Neural cell (in vitro differentiated cells): ENCODE measurements around the gene KIF6. TPM values are rescaled to one million over a fixed set of nuclear protein-coding genes. Genes with fewer than 3 reads are reported as not detected.

Experiments used
- H2AFZ ChIP-seq: fragments of 200-600, 300-800 bp; sonication (generic), shearing (Covaris generic); 2 replicates; pipeline ENCODE4 v1.6.0; 2014; ENCODE audit warnings: low read depth, mild to moderate bottlenecking, antibody characterized with exemption, low read length, moderate library complexity
- H3F3A ChIP-seq: fragments of 200-600 bp; shearing (Covaris generic); 2 replicates; pipeline ENCODE4 v1.6.1; 2016; ENCODE audit warnings: mild to moderate bottlenecking, moderate library complexity, mixed read lengths, antibody characterized with exemption, low read length; ENCODE audit not compliant: insufficient read depth, poor library complexity, severe bottlenecking
- H3K27ac ChIP-seq: fragments of 200-600, 300-800 bp; sonication (generic), shearing (Covaris generic); 2 replicates; pipeline ENCODE4 v1.5.1; 2014; ENCODE audit warnings: mild to moderate bottlenecking, low read length, moderate library complexity
- H3K27me3 ChIP-seq: fragments of 300-800, 200-600 bp; sonication (generic), shearing (Covaris generic); 2 replicates; pipeline ENCODE4 v1.6.0; 2014; ENCODE audit warnings: mild to moderate bottlenecking, low read depth, low read length, moderate library complexity; ENCODE audit not compliant: insufficient read depth
- H3K36me3 ChIP-seq: fragments of 300-800, 200-600 bp; sonication (generic), shearing (Covaris generic); 2 replicates; pipeline ENCODE4 v1.5.1; 2014; ENCODE audit warnings: mild to moderate bottlenecking, antibody characterized with exemption, low read length, moderate library complexity; ENCODE audit not compliant: insufficient read depth
- H3K4me2 ChIP-seq: fragments of 300-800, 200-600 bp; sonication (generic), shearing (Covaris generic); 2 replicates; pipeline ENCODE4 v1.6.0; 2014; ENCODE audit warnings: mild to moderate bottlenecking, low read length
- H3K4me3 ChIP-seq: fragments of 300-800, 200-600 bp; sonication (generic), shearing (Covaris generic); 2 replicates; pipeline ENCODE4 v1.5.1; 2014; ENCODE audit warnings: mild to moderate bottlenecking, low read length, moderate library complexity
- H3K79me2 ChIP-seq: fragments of 200-600 bp; shearing (Covaris generic); replicated peaks from 2 replicates; pipeline ENCODE4 v1.6.0; 2014; ENCODE audit warnings: mild to moderate bottlenecking, low read length, moderate library complexity; ENCODE audit not compliant: insufficient read depth
- H3K9ac ChIP-seq: fragments of 300-800, 200-600 bp; sonication (generic), shearing (Covaris generic); 2 replicates; pipeline ENCODE4 v1.6.1; 2016; ENCODE audit warnings: mild to moderate bottlenecking, low read length, mixed read lengths
- H3K9me2 ChIP-seq: fragments of 200-600 bp; shearing (Covaris generic); 2 replicates; pipeline ENCODE4 v1.6.1; 2016; ENCODE audit warnings: mild to moderate bottlenecking, low read length, mixed read lengths; ENCODE audit not compliant: insufficient read depth
- H3K9me3 ChIP-seq: fragments of 200-600, 300-800 bp; sonication (generic), shearing (Covaris generic); 2 replicates; pipeline ENCODE4 v1.6.1; 2016; ENCODE audit warnings: mild to moderate bottlenecking, mixed run types, low read length, moderate library complexity, mixed read lengths
- H4K20me1 ChIP-seq: fragments of 200-600 bp; shearing (Covaris generic); 2 replicates; pipeline ENCODE4 v1.6.1; 2016; ENCODE audit warnings: mild to moderate bottlenecking, mixed run types; ENCODE audit not compliant: insufficient read depth
- EP300 ChIP-seq: fragments of 450-650 bp; conservative IDR thresholded peaks from 2 replicates; pipeline ENCODE4 v1.6.1; 2014; ENCODE audit warnings: antibody characterized with exemption, mild to moderate bottlenecking, moderate library complexity; ENCODE audit not compliant: poor library complexity, severe bottlenecking
- EZH2 ChIP-seq: fragments of 200-600, 300-800 bp; shearing (Covaris generic), sonication (generic); IDR thresholded peaks from 2 replicates; pipeline ENCODE4 v1.6.1; 2014; ENCODE audit warnings: antibody characterized with exemption, low read length, borderline replicate concordance, mild to moderate bottlenecking; ENCODE audit not compliant: insufficient read depth, poor library complexity, severe bottlenecking
- MXI1 ChIP-seq: fragments of 450-650 bp; conservative IDR thresholded peaks from 2 replicates; pipeline ENCODE4 v1.6.1; 2014; ENCODE audit warnings: antibody characterized with exemption, mild to moderate bottlenecking; ENCODE audit not compliant: poor library complexity, severe bottlenecking
- POLR2AphosphoS5 ChIP-seq: IDR thresholded peaks from 2 replicates; pipeline ENCODE4 v1.6.1; 2012
- RAD21 ChIP-seq: fragments of 450-650 bp; conservative IDR thresholded peaks from 2 replicates; pipeline ENCODE4 v1.6.1; 2014; ENCODE audit warnings: antibody characterized with exemption, mild to moderate bottlenecking, moderate library complexity
- SMC3 ChIP-seq: fragments of 450-650 bp; conservative IDR thresholded peaks from 2 replicates; pipeline ENCODE4 v1.6.1; 2014; ENCODE audit warnings: antibody characterized with exemption, mild to moderate bottlenecking, moderate library complexity; ENCODE audit not compliant: poor library complexity
- TAF1 ChIP-seq: IDR thresholded peaks from 2 replicates; pipeline ENCODE4 v1.6.1; 2012; ENCODE audit warnings: low read depth
- polyA plus RNA-seq: library from polyadenylated mRNA; depleted of rRNA; stranded (reverse); fragments of >200 nt; gene quantifications from 2 replicates; pipeline ENCODE4 v1.2.3, GENCODE V29; 2014
- TF ChIP-seq, protein P1 (sequence below): IDR thresholded peaks from 2 replicates; pipeline ENCODE4 v1.6.1; 2012; ENCODE audit warnings: borderline replicate concordance
- TF ChIP-seq, protein P2 (sequence below): fragments of 450-650 bp; IDR thresholded peaks from 2 replicates; pipeline ENCODE4 v1.5.1; 2014; ENCODE audit warnings: antibody characterized with exemption, mild to moderate bottlenecking, moderate library complexity; ENCODE audit not compliant: poor library complexity, severe bottlenecking

KIF6 gene
- polyA plus RNA-seq, 1 donor from 2014 or later = 2.1 TPM

GRCh38 chr6:39617520-39617919, 107.7 kb downstream of the KIF6 start:
- Histone ChIP-seq H3K79me2 (no peaks in the 10 kb centered on the region), H3K4me2 (no peak overlapping the region), H3K4me3 (no peak overlapping the region), H3K9ac (no peak overlapping the region), H3K36me3 (no peaks in the 10 kb centered on the region), H3K9me2 (no peaks in the 10 kb centered on the region), H3K27ac (no peak overlapping the region), H3K27me3 (no peaks in the 10 kb centered on the region), H3F3A (peaks cover 4% of the 10 kb centered on the region), H3K9me3 (no peaks in the 10 kb centered on the region), H4K20me1 (no peaks in the 10 kb centered on the region), H2AFZ (no peak overlapping the region)
- no peak for TF ChIP-seq EZH2
- TF ChIP-seq, protein P1, sequence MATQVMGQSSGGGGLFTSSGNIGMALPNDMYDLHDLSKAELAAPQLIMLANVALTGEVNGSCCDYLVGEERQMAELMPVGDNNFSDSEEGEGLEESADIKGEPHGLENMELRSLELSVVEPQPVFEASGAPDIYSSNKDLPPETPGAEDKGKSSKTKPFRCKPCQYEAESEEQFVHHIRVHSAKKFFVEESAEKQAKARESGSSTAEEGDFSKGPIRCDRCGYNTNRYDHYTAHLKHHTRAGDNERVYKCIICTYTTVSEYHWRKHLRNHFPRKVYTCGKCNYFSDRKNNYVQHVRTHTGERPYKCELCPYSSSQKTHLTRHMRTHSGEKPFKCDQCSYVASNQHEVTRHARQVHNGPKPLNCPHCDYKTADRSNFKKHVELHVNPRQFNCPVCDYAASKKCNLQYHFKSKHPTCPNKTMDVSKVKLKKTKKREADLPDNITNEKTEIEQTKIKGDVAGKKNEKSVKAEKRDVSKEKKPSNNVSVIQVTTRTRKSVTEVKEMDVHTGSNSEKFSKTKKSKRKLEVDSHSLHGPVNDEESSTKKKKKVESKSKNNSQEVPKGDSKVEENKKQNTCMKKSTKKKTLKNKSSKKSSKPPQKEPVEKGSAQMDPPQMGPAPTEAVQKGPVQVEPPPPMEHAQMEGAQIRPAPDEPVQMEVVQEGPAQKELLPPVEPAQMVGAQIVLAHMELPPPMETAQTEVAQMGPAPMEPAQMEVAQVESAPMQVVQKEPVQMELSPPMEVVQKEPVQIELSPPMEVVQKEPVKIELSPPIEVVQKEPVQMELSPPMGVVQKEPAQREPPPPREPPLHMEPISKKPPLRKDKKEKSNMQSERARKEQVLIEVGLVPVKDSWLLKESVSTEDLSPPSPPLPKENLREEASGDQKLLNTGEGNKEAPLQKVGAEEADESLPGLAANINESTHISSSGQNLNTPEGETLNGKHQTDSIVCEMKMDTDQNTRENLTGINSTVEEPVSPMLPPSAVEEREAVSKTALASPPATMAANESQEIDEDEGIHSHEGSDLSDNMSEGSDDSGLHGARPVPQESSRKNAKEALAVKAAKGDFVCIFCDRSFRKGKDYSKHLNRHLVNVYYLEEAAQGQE = no peak
- TF ChIP-seq TAF1 = no peak
- TF ChIP-seq POLR2AphosphoS5 = no peak
- TF ChIP-seq MXI1 = no peak
- TF ChIP-seq RAD21 = no peak
- TF ChIP-seq, protein P2, sequence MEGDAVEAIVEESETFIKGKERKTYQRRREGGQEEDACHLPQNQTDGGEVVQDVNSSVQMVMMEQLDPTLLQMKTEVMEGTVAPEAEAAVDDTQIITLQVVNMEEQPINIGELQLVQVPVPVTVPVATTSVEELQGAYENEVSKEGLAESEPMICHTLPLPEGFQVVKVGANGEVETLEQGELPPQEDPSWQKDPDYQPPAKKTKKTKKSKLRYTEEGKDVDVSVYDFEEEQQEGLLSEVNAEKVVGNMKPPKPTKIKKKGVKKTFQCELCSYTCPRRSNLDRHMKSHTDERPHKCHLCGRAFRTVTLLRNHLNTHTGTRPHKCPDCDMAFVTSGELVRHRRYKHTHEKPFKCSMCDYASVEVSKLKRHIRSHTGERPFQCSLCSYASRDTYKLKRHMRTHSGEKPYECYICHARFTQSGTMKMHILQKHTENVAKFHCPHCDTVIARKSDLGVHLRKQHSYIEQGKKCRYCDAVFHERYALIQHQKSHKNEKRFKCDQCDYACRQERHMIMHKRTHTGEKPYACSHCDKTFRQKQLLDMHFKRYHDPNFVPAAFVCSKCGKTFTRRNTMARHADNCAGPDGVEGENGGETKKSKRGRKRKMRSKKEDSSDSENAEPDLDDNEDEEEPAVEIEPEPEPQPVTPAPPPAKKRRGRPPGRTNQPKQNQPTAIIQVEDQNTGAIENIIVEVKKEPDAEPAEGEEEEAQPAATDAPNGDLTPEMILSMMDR = no peak
- no peak for TF ChIP-seq SMC3
- TF ChIP-seq EP300 = no peak

DNA sequence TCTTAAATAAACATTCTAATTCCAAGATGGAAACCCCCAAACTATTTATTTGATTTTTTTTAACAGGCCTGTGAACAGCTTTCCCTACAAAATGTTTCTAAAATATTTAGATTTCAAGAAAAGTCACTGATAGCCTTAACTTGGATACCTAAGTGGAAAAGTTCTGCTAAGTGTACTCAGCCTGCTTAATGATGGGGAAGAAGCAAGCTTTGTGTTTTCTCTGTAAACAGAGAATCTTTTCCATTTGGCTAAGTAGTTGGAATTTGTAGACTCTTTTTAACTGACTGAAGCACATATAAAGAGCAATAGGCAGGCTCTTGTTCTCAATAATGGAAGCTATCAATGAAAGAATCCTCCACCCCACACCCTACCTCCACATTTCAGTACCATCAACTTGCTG, 108.2 kb downstream of the KIF6 start:
- Histone ChIP-seq H3K79me2 (no peaks in the 10 kb centered on the region), H3K27ac (no peak overlapping the region), H3K9me3 (no peaks in the 10 kb centered on the region), H3F3A (peaks cover 4% of the 10 kb centered on the region), H3K4me2 (no peak overlapping the region), H3K9ac (no peak overlapping the region), H3K27me3 (no peaks in the 10 kb centered on the region), H3K9me2 (no peaks in the 10 kb centered on the region), H3K4me3 (no peak overlapping the region), H3K36me3 (no peaks in the 10 kb centered on the region), H2AFZ (no peak overlapping the region), H4K20me1 (no peaks in the 10 kb centered on the region)
- TF ChIP-seq TAF1 = no peak
- TF ChIP-seq, protein P1 = no peak
- TF ChIP-seq MXI1 = no peak
- TF ChIP-seq, protein P2 = no peak
- no peak for TF ChIP-seq POLR2AphosphoS5
- TF ChIP-seq SMC3 = no peak
- TF ChIP-seq EZH2 = no peak
- no peak for TF ChIP-seq EP300
- TF ChIP-seq RAD21 = no peak
